Dendritic cell treated with granulocyte-macrophage colony-stimulating factor and Interleukin-4, amounts not matched to agents 40 ng/mL and 50 ng/mL, for 4 days (primary cell): Measurements from ENCODE around the gene IGSF3.

Experiments used
- H3K27ac Mint-ChIP-seq: one replicate; pipeline ENCODE4 v1.8.0; 2022; ENCODE audit warnings: mild to moderate bottlenecking, mixed read lengths
- H3K27me3 Mint-ChIP-seq: one replicate; pipeline ENCODE4 v1.8.0; 2022; ENCODE audit warnings: mild to moderate bottlenecking, mixed read lengths
- H3K36me3 Mint-ChIP-seq: one replicate; pipeline ENCODE4 v1.8.0; 2022; ENCODE audit warnings: low read depth, mixed read lengths
- H3K4me1 Mint-ChIP-seq: one replicate; pipeline ENCODE4 v1.8.0; 2022; ENCODE audit warnings: low read depth, mixed read lengths
- H3K4me3 Mint-ChIP-seq: one replicate; pipeline ENCODE4 v1.8.0; 2022; ENCODE audit warnings: mild to moderate bottlenecking, moderate library complexity, mixed read lengths
- H3K9me3 Mint-ChIP-seq: one replicate; pipeline ENCODE4 v1.8.0; 2022; ENCODE audit warnings: mixed read lengths
- intact Hi-C: fragments of 100-400 bp; cut with micrococcal nuclease; formaldehyde crosslinking; loops from one replicate; pipeline ENCODE4 v1.15.0; 2022

IGSF3 gene

GRCh38 chr1:116667575-116668105, at the start of gene IGSF3:
Gene IGSF3, minus strand, starts transcription at chr1:116667733. Its CDS starts 1,407 bp downstream, at chr1:116666326.
- Mint-ChIP-seq H3K9me3 (no peaks in the 10 kb centered on the region), H3K4me3 (peak within 1 kb of the TSS; percentile 66), H3K27ac (peak within 1 kb of the TSS; percentile 14), H3K36me3 (no peaks in the 10 kb centered on the region), H3K27me3 (peaks cover 57% of the 10 kb centered on the region), H3K4me1 (peaks cover 25% of the 10 kb centered on the region)
- intact Hi-C loops = loop anchor here (5.0 kb wide), 1 partner anchor 95 kb away; the partner anchor contains the start of gene CD58

- no peak overlapping the region for H3K4me3 Mint-ChIP-seq
- H3K36me3 Mint-ChIP-seq = no peaks in the 10 kb centered on the region
- intact Hi-C loops = no loop called here
- H3K27me3 Mint-ChIP-seq = peaks cover 2% of the 10 kb centered on the region
- no peaks in the 10 kb centered on the region for H3K9me3 Mint-ChIP-seq
- peaks cover 11% of the 10 kb centered on the region for H3K4me1 Mint-ChIP-seq
- H3K27ac Mint-ChIP-seq = no peak overlapping the region
Measured at GRCh38 chr1:116717318-116717717, 49.8 kb upstream of the IGSF3 start.

GRCh38 chr1:116716391-116716790, 48.9 kb upstream of the IGSF3 start:
- H3K4me3 Mint-ChIP-seq = no peak overlapping the region

GRCh38 chr1:116713474-116713873, 45.9 kb upstream of the IGSF3 start:
- Mint-ChIP-seq H3K9me3 (no peaks in the 10 kb centered on the region), H3K27me3 (peaks cover 5% of the 10 kb centered on the region), H3K4me1 (peaks cover 23% of the 10 kb centered on the region), H3K4me3 (no peak overlapping the region), H3K36me3 (no peaks in the 10 kb centered on the region), H3K27ac (no peak overlapping the region)
- intact Hi-C loops = no loop called here

More at GRCh38 chr1:116716391-116716790, 48.9 kb upstream of the IGSF3 start:
- H3K36me3 Mint-ChIP-seq = no peaks in the 10 kb centered on the region
- H3K9me3 Mint-ChIP-seq = no peaks in the 10 kb centered on the region
- peaks cover 10% of the 10 kb centered on the region for H3K4me1 Mint-ChIP-seq
- H3K27ac Mint-ChIP-seq = no peak overlapping the region
- intact Hi-C loops = no loop called here
- peaks cover 2% of the 10 kb centered on the region for H3K27me3 Mint-ChIP-seq

GRCh38 chr1:116712510-116712909, 45.0 kb upstream of the IGSF3 start:
- Mint-ChIP-seq H3K27me3 (peaks cover 8% of the 10 kb centered on the region), H3K27ac (no peak overlapping the region), H3K4me3 (no peak overlapping the region), H3K4me1 (peaks cover 23% of the 10 kb centered on the region), H3K36me3 (no peaks in the 10 kb centered on the region), H3K9me3 (no peaks in the 10 kb centered on the region)
- intact Hi-C loops = no loop called here

GRCh38 chr1:116711263-116711840, 43.8 kb upstream of the IGSF3 start:
- H3K9me3 Mint-ChIP-seq = no peaks in the 10 kb centered on the region
- peaks cover 8% of the 10 kb centered on the region for H3K27me3 Mint-ChIP-seq
- no peak overlapping the region for H3K27ac Mint-ChIP-seq
- intact Hi-C loops = no loop called here
- H3K4me1 Mint-ChIP-seq = peaks cover 23% of the 10 kb centered on the region
- no peaks in the 10 kb centered on the region for H3K36me3 Mint-ChIP-seq
- no peak overlapping the region for H3K4me3 Mint-ChIP-seq

- no peak overlapping the region for H3K4me3 Mint-ChIP-seq
- intact Hi-C loops = no loop called here
- H3K4me1 Mint-ChIP-seq = peaks cover 23% of the 10 kb centered on the region
- no peak overlapping the region for H3K27ac Mint-ChIP-seq
- no peaks in the 10 kb centered on the region for H3K9me3 Mint-ChIP-seq
- H3K36me3 Mint-ChIP-seq = no peaks in the 10 kb centered on the region
- H3K27me3 Mint-ChIP-seq = peaks cover 8% of the 10 kb centered on the region
Measured at GRCh38 chr1:116710420-116711262, 43.1 kb upstream of the IGSF3 start.

- intact Hi-C loops = no loop called here
- Mint-ChIP-seq H3K9me3 (no peaks in the 10 kb centered on the region), H3K4me1 (peaks cover 23% of the 10 kb centered on the region)
Measured at GRCh38 chr1:116709666-116710167, 42.2 kb upstream of the IGSF3 start.

GRCh38 chr1:116708255-116708900, 40.8 kb upstream of the IGSF3 start:
- no peaks in the 10 kb centered on the region for H3K36me3 Mint-ChIP-seq
- peaks cover 9% of the 10 kb centered on the region for H3K27me3 Mint-ChIP-seq
- H3K4me1 Mint-ChIP-seq = peaks cover 23% of the 10 kb centered on the region
- no peaks in the 10 kb centered on the region for H3K9me3 Mint-ChIP-seq
- intact Hi-C loops = no loop called here
- H3K27ac Mint-ChIP-seq = no peak overlapping the region
- no peak overlapping the region for H3K4me3 Mint-ChIP-seq

More at GRCh38 chr1:116709666-116710167, 42.2 kb upstream of the IGSF3 start:
- Mint-ChIP-seq H3K36me3 (no peaks in the 10 kb centered on the region), H3K27ac (no peak overlapping the region), H3K27me3 (peaks cover 8% of the 10 kb centered on the region), H3K4me3 (no peak overlapping the region)

- peaks cover 14% of the 10 kb centered on the region for H3K4me1 Mint-ChIP-seq
- no peak overlapping the region for H3K27ac Mint-ChIP-seq
- H3K36me3 Mint-ChIP-seq = no peaks in the 10 kb centered on the region
- no peaks in the 10 kb centered on the region for H3K9me3 Mint-ChIP-seq
- H3K27me3 Mint-ChIP-seq = peaks cover 9% of the 10 kb centered on the region
- H3K4me3 Mint-ChIP-seq = no peak overlapping the region
- intact Hi-C loops = no loop called here
Measured at GRCh38 chr1:116706841-116707240, 39.3 kb upstream of the IGSF3 start.

- Mint-ChIP-seq H3K27me3 (peaks cover 9% of the 10 kb centered on the region), H3K27ac (no peak overlapping the region), H3K36me3 (no peaks in the 10 kb centered on the region), H3K4me3 (no peak overlapping the region), H3K4me1 (peaks cover 10% of the 10 kb centered on the region), H3K9me3 (no peaks in the 10 kb centered on the region)
- intact Hi-C loops = no loop called here
Measured at GRCh38 chr1:116706123-116706522, 38.6 kb upstream of the IGSF3 start.

- Mint-ChIP-seq H3K36me3 (no peaks in the 10 kb centered on the region), H3K4me3 (no peak overlapping the region), H3K27me3 (peaks cover 9% of the 10 kb centered on the region), H3K27ac (no peak overlapping the region), H3K9me3 (no peaks in the 10 kb centered on the region), H3K4me1 (no peaks in the 10 kb centered on the region)
- intact Hi-C loops = no loop called here
Measured at GRCh38 chr1:116704278-116704677, 36.7 kb upstream of the IGSF3 start.

GRCh38 chr1:116699605-116700004, 32.1 kb upstream of the IGSF3 start:
- no peaks in the 10 kb centered on the region for H3K36me3 Mint-ChIP-seq
- peaks cover 2% of the 10 kb centered on the region for H3K27me3 Mint-ChIP-seq
- no peaks in the 10 kb centered on the region for H3K4me1 Mint-ChIP-seq
- no peak overlapping the region for H3K4me3 Mint-ChIP-seq
- H3K9me3 Mint-ChIP-seq = no peaks in the 10 kb centered on the region
- H3K27ac Mint-ChIP-seq = no peak overlapping the region
- intact Hi-C loops = no loop called here

- H3K36me3 Mint-ChIP-seq = no peaks in the 10 kb centered on the region
- intact Hi-C loops = no loop called here
- no peaks in the 10 kb centered on the region for H3K4me1 Mint-ChIP-seq
- H3K27ac Mint-ChIP-seq = no peak overlapping the region
- H3K4me3 Mint-ChIP-seq = no peak overlapping the region
- peaks cover 4% of the 10 kb centered on the region for H3K27me3 Mint-ChIP-seq
- H3K9me3 Mint-ChIP-seq = no peaks in the 10 kb centered on the region
Measured at GRCh38 chr1:116698244-116698595, 30.7 kb upstream of the IGSF3 start.
